GM21367 (cell line): ENCODE results near the gene PARP8.
A peak's percentile ranks its signal among the peaks of the same experiment; 100 is the strongest.
"Not testable (repeated sequence)": the region's sequence is repeated elsewhere in the genome, so short reads cannot be mapped to it uniquely, and the experiment has no call there.

ENCODE experiments used
- ATAC-seq: cut with Tn5 transposase; IDR thresholded peaks from one replicate; pipeline ENCODE4 v1.9.1; 2021; ENCODE audit not compliant: unreplicated experiment

The PARP8 gene

GRCh38 chr5:50666261-50667022 is at the start of gene PARP8:
TSS of gene PARP8 (plus strand) at chr5:50666637. CDS start at chr5:50667096, 459 bp downstream.
- ATAC-seq = peak; percentile 53

GRCh38 chr5:50623666-50624065 is 42.8 kb upstream of the PARP8 start:
- ATAC-seq = no peak

GRCh38 chr5:50634866-50635265 is 31.6 kb upstream of the PARP8 start:
- not testable (repeated sequence) for ATAC-seq

GRCh38 chr5:50637576-50637975 is 28.9 kb upstream of the PARP8 start:
- ATAC-seq = not testable (repeated sequence)

- ATAC-seq = no peak
Observed at GRCh38 chr5:50646591-50646990, 19.8 kb upstream of the PARP8 start.

- ATAC-seq = no peak
Observed at GRCh38 chr5:50647726-50648125, 18.7 kb upstream of the PARP8 start.

GRCh38 chr5:50653946-50654345 is 12.5 kb upstream of the PARP8 start:
- ATAC-seq = peak; percentile 97

- ATAC-seq = no peak
Observed at GRCh38 chr5:50655067-50655809, 11.2 kb upstream of the PARP8 start.

- ATAC-seq = no peak
Observed at GRCh38 chr5:50655810-50656205, 10.6 kb upstream of the PARP8 start.

GRCh38 chr5:50657044-50657443 is 9.4 kb upstream of the PARP8 start:
- no peak for ATAC-seq

- no peak for ATAC-seq
Observed at GRCh38 chr5:50658246-50658645, 8.2 kb upstream of the PARP8 start.

- ATAC-seq = no peak
Observed at GRCh38 chr5:50663636-50664035, 2.8 kb upstream of the PARP8 start.

- no peak for ATAC-seq
Observed at GRCh38 chr5:50665091-50665490, 1.3 kb upstream of the PARP8 start.

- ATAC-seq = not testable (repeated sequence)
Observed at GRCh38 chr5:50665761-50666202, 655 bp upstream of the PARP8 start.

GRCh38 chr5:50667023-50667652 is 701 bp downstream of the PARP8 start:
- ATAC-seq = peak; percentile 29

GRCh38 chr5:50667653-50668595 is 1.5 kb downstream of the PARP8 start:
- peak; percentile 76 for ATAC-seq

GRCh38 chr5:50668636-50669035 is 2.2 kb downstream of the PARP8 start:
- ATAC-seq = not testable (repeated sequence)

- ATAC-seq = no peak
Observed at GRCh38 chr5:50672663-50673062, 6.2 kb downstream of the PARP8 start.

GRCh38 chr5:50673444-50673843 is 7.0 kb downstream of the PARP8 start:
- not testable (repeated sequence) for ATAC-seq

GRCh38 chr5:50675385-50675784 is 8.9 kb downstream of the PARP8 start:
- ATAC-seq = no peak

GRCh38 chr5:50679554-50679953 is 13.1 kb downstream of the PARP8 start:
- ATAC-seq = not testable (repeated sequence)
